Measurements from ENCODE around the gene GNAS-AS1.
"Not testable (repeated sequence)": the region's sequence is repeated elsewhere in the genome, so short reads cannot be mapped to it uniquely, and the experiment has no call there.

The GNAS-AS1 gene

DNA sequence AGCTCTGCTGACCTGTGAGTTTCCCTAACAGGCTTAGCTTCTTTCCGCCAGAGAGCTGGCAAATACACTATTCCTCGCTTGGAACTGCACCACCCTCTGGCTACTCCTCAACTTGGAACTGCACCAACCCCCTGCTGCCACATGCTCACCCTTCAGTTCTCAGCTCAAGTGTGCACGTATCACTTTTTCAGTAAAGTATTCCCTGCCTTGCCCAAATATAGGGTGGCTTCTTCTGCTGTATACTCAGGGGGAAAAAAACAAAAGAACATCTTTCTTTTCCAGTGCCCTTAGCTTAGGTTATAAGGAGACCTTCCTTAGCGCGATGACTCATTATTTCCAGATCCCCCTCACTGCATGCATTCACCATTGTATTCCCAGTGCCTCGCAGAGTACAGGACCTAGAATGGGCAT is 21.2 kb downstream of the GNAS-AS1 start:
- DNase-seq = no peak

DNA sequence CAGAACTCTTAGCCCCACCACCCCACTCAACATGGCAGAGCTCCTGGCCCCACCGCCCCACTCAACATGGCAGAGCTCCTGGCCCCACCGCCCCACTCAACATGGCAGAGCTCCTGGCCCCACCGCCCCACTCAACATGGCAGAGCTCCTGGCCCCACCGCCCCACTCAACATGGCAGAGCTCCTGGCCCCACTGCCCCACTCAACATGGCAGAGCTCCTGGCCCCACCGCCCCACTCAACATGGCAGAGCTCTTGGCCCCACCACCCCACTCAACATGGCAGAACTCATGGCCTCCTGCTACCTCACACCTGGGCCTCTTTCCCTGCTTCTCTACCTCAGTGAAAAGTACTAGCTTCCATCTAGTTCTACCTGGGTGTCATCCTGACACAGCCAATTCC is 21.9 kb downstream of the GNAS-AS1 start:
- DNase-seq = not testable (repeated sequence)

DNA sequence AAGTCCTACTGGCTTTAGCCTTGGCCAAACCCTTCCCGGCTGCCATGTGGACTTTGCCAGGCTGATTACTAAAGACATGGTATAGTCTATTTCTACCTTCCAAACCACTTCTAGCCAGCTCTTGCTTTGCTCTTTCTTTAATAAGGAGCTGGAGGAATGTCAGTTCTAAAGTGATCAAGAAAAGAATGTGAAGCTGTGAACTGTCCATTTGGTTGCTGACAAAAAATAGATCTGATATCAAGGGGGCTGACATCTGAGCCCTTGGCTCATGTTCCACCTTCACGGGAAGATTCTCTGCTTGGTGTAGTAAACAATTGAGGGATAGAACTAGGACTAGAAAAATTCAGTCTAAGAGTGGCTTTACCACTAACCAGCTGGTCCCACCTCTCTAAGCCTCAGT is 22.6 kb downstream of the GNAS-AS1 start:
- no peak for DNase-seq

DNA sequence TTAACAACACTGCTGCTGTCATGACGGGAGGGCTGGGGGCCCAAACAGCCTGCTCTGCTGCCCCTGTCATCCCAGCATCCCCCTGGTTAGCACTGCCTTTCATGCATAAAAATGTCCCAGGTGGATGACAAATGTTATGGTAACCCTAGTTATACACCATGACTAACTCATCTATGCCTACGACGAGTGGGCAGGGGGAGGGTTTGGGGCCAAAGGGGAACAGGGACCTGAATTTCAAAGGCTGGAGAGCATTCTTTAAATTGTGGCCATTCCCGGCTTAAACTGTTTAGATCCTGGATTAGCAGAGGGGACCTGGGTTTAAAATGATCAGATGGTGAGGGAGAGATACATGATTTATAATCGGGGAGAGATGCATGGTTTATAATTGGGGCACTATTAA is 24.4 kb downstream of the GNAS-AS1 start:
- no peak for DNase-seq

DNA sequence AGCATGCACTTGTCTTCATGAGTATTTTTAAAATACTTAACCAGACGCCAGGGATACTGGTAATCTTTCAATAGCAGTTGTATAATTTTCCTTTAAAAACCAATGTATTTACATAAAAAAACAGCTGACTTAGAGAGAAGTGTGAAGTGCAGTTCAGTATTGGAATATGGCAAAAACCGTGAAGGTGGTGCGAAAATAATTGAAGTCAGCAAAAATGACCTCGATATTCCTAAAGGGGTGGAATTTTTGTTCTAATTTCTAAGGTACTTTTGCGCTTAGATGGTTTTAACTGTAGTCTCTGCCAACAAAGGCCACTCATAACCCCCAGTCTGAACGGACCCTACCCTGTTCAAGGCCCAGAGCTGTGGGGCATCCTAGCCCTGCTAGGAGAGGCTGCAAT is 25.3 kb downstream of the GNAS-AS1 start:
- no peak for DNase-seq

DNA sequence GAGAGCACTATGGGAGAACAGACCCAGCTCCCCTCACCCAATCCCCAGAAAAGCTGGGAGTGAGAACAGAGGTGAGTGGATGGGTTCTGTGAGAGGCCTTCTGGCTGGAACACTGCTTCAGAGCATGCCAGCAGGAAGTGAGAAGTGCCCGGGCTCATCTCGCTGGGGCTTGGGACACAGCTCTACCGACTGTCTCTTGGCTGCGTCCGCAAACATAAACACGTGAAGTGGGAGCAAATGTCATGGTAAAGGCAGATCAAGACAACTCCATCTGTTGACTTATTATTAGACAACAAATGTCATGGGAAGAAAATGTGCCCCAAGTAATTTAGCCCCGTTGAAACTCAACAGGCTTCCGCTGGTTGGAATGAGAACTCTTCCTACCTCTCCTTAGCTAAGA is 25.9 kb downstream of the GNAS-AS1 start:
- DNase-seq = no peak

DNA sequence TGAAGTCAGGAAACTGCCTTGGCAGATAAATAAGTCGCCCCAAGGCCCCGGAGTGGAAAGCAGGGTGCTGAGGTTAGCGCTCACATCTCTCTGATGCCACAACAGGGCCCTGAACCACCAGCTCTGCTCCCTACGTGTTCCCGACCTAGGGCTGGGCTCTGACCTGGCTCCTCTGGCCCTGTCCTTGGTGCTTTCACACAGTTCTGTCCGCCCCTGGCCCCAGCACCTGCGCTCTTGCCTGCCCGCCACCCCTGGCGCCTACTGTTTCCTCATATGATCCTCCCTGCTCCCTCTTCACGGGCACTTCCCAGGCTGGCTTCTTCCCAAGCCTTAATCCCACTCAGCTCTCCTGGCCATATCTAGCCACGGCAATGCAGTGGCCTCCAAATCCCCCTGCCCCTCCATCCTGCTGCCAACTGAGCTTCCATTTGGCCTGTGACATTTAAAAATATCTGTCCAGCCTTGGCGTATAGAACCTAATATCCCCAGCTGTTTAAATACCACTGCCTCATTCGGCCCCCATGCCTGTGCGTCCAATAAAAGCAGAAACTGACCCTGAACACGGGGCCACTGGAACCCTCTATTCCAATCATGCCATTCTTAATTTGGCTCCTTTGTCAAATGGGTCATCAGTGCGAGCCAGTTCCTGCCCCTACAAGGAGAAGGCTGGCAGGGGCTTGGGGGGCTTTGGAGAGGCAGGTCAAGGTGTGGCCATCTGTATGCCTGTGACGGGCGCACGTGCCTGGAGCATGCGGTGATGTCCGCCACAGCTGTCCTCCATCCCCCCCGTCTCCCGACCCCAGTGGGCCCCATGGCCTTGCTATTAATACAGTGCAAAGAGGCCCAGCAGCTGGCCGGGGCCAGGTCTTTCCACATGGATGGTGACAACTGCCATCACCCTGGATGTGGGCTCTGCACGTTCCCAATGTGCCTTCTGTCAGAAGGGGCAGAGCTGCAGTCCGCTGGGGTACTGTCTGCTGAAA is 27.7 kb downstream of the GNAS-AS1 start:
- no peak for DNase-seq

DNA sequence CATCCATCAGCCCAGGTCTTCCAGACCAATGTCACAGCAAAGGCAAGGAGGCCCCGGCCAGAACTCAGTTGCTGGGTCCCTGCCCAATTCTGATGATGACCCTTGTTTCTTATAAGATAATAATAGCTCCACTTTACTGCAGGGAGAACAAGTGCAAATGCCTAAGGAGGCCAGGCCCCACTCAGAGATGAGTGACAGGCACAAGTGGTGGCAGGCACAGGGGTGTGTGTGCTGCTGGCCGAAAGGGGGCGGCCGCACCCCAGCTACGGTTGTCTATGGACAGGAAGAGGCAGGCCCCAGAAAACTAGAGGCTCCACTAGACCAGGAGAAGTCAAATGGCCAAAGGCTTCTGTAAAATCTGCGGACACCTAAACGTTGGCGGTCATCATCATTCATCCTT is 28.6 kb downstream of the GNAS-AS1 start:
- DNase-seq = no peak

DNA sequence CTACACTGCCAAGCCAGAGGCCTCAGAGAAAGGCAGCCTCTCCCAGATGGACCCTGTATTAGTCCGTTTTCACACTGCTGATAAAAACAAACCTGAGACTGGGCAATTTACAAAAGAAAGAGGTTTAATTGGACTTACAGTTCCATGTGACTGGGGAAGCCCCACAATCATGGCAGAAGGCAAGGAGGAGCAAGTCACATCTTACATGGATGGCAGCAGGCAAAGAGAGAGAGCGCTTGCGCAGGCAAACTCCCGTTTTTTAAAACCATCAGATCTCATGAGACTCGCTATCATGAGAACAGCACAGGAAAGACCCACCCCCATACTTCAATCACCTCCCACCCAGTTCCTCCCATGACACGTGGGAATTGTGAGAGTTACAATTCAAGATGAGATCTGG is 30.2 kb downstream of the GNAS-AS1 start:
- DNase-seq = not testable (repeated sequence)

DNA sequence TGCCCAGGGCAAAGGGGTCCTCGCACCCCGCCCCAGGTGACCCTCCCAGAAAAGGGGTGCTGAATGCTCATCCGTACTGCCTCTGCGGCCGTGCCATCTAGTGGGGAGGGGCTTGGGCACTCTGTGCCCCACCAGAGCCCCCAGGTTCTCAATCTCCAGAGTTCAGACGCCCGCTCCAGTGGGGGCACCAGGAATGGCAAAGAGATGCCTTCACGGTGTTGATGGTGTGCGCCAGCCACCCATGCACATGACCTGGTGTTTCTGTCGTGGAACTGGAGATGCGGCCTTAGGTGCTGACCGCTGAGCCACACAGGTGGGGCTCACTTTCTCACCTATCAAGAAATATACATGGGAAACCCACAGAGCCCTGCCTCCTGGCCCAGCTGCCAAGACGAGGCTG is 30.8 kb downstream of the GNAS-AS1 start:
- DNase-seq = no peak

DNA sequence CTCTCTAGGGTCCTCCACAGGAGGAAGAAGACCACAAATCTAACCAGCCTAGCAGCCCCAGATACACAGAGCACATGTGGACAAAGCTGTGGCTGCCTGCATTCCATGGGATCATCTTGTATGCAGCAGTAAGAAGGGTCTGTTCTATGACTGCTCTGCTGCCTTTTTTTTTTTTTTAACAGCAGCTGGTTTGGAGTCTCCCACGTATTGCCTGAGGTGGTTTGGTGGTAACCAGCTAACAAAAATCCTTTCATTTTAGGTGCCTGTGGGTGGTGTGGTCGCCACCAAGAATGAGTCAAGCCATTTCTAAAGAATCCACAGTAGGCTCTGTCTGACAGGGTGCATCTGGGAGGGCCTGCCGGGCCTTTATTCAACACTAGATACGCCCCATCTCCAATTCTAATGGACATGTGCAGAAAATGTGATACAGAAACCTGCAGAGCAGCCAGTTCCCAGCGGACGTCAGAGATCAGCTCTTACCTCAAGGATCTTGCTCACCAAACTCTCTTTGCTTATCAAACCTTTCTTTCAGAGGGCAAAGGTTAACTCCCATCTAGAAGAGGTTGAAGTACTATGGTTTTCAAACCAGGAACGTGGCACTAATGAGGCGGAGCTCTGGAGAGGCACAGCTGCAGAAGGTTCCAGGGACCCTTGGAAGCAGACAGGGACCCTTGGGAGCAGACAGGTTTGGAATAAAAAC is 32.0 kb downstream of the GNAS-AS1 start:
- no peak for DNase-seq

DNA sequence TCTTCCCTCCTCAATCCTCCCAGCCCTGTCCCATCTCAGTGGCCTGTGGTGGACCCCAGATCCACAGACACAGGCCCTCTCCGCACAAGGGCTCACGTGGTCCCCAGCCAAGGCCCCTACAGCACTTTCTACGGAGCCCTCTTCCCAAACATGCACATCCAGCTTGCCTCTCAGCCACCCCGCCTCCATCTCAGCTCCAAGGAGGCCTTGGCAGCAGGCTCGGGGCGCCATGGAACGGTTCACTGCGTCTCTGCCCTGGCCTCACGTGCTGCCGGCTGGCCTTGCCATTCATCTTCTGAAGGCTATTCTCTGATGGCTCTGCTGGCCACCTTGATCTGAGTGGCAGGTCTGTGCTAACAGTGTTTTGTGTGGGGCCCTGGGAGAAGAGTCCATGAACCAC is 33.0 kb downstream of the GNAS-AS1 start:
- no peak for DNase-seq

DNA sequence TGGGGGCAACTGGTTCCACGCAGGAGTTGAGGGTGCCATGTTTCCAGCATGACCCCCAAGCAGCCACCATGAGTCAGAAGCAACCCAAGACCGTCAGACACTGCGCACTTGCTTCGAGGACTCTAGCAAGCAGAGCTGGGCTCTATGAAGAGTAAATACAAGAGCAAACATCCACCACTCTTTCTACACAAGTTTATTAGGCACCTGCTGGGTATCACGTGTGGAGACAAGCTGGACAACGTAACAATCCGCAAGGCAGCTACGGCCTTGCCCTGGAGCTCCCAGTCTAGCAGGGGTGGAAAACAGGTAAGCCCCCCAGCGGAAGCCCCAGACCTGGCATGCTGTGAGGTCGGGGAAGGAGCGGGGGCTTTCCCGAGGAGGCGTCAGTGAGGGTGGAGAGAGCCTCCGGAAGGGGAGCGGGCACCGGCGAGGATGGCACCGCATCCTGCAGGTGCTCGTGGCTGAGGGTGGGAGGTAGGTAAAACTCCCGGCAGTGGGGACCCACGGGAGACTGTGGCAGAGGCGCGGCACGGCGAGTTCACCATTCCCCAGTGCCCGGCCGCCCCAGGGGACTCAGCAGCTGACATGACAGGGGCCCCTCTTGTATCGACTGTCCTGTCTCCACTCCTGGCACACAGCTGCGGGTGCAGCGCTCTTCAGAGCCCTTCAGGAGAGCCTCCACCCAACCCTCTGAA is 33.6 kb downstream of the GNAS-AS1 start:
- no peak for DNase-seq

DNA sequence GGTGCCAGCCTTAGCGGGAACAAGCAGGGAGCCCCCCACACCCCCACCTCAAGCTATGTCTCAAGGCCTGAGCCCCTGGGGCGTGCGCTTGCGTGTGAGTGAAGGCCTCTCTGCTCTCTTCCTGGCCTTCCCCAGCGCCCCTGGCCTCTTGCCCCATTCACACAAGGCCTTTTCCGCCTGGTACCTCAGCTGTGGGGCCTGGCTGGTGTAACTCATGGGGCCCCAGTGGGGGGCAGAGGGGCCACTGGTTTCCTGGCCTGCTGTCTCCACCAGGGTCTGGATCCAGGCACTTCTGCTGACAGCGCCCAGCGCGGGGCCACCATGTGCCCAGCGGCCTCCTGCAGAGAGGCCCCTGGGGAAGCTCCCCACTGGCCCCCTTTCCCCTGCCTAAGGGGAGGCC is 34.7 kb downstream of the GNAS-AS1 start:
- no peak for DNase-seq

DNA sequence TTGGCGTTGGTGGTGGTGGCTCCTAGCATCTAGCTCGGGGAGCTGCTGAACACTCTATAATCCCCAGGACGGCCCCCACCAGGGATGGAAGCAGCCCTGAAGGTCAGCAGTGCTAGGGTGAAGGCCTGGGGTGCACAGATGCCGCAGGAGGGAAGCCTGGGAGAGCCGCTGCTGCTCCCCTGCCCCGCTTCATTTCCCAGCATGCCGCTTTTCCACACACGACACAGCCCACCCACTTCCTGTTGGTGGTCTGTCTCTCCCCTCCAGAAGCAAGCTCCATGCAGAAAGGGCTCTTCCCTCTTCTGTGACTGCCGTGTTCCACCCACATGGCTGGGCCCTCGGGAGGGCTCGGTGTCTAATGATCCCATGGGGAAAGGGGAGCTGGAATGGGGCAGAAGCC is 35.3 kb downstream of the GNAS-AS1 start:
- DNase-seq = no peak

DNA sequence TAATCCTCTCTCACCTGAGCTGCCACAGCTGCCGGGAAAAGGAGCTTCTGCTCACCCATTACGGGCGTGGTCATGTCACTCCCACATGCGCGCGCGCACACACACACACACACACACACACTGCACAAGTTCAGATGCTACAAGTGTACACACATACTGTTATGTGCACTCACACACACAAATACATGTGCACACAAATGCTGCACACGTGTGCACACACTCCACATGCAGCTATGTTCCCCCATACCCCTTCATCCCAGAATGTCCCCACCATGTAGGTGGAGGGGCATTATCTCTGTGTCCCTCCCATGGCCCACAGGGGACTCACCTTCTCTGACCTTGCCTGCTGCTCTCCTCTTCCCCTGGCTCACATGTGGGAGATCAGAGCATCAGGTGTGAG is 37.3 kb downstream of the GNAS-AS1 start:
- no peak for DNase-seq

DNA sequence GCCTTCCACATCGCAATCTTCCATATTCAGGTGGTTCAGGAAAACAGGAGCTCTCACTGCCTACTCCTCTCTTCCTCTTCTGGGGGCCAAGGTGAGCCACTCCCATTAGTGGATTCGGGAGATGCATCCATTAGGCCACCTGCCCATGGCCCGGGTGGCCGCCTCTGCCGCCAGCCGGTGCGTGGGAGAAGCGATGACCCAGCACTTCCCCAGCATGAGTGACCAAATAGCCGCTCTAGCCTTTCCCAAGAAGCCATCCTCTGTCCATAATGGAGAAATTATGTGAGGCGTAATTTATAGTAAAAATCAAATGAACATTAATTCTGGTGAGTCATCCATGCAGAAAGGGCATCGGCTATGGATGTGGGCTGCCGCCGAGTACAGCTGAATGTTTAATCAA is 39.4 kb downstream of the GNAS-AS1 start:
- DNase-seq = no peak

DNA sequence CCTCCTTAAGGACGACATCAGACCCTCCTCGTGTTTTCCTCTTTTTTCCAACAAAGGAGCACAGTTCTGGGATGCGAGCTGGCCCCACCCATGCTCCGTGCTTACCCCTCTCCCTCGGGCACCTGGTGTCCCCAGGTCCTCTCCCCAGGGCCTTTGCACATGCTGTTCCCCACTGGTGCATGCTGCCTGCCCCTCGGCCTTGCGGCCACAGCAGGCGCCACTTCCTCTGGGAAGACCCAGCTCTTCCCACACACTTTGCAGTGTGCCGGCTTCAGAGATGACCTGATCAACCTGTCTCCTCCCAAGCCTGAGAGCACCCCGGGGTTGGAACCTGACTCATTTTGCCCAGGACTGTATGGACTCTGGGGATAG is 39.8 kb downstream of the GNAS-AS1 start:
- DNase-seq = no peak

DNA sequence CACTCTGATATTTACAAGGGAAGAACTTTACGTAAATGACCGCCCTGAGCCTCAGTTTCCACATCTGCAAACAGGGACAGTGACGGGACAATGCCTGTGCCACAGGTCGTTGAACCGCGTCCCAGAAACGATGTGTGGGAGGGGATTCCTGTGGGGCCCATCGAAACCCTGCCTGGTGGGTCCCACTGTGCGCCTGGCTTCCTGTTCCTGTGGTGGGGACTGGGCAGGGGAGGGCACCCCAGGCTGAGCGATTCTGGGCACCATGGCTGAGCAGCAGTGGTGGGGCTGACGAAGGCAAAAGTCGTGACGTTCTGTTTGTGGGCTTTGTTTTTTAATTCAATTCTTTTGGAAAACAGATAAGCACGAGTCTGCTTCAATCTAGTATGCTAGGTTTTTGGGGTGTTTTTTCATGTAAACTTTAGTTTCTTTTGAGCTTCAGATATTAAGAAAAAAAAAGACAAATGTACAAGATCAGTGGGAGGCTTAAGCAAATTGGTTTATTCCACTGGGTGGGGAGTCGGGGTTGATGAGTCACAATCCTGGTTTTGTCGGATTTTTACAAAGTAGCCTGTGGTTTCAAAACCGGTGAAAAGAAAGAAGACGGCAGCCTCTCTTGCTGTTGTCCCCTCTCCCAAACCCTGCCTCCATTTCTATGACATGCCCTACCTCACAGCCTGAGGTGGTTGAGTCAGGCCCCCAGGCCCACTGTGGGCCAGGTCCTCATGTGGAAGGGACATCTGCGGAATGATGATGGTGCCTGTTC is 40.4 kb downstream of the GNAS-AS1 start:
- no peak for DNase-seq

DNA sequence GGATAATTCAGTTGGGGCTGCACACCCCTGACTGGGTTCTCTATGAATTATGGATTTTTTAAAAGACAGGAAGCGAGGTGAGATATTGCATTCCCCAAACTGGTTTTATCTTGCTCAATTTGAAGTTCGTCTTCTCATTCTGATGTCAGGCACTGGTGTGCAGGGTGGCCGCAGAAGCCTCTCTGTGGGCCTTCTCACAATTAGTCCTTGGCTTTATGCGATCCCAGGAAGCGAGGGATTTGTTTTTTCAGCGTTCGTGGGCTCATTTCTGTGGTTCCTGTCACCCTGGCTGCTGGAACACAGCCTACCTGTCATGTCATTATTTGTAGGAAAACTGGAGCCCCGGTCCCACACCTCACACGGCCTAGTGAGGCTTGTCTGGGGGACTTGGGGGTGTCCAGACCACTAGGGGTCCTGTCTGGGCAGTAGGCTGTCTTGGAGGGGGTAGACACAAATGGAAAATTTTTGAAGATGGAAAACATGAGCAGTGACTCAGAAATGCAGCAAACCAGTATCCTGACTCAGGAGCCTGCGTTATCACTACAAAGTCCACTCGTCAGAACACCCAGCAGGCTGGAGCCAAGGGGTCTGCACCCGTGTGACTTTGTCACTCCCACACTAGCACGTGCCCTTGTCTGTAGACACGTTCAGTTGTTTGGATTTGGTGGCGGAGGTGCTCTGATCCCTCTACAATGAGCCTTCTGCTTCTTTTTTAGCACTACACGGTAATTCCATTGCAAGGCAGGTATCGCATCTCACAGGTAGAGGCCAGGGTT is 42.2 kb downstream of the GNAS-AS1 start:
- DNase-seq = no peak

DNA sequence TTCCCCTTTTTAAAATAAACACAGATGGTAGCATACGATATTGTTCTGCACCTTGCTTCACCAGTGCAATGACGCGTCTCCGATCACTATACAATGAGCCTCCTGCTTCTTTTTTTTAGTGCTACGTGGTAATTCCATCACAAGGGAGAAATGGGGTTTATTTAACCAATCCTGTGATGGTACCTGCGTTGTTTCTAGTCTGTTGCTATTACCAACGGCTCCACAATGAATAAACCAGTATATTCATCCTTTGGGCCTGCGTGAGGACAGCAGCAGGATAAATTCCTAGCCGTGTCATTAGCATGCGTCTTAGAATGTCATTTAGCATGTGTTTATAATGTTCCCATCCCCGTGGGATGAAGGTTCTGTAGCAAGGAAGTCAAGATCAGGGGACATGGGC is 42.9 kb downstream of the GNAS-AS1 start:
- no peak for DNase-seq

DNA sequence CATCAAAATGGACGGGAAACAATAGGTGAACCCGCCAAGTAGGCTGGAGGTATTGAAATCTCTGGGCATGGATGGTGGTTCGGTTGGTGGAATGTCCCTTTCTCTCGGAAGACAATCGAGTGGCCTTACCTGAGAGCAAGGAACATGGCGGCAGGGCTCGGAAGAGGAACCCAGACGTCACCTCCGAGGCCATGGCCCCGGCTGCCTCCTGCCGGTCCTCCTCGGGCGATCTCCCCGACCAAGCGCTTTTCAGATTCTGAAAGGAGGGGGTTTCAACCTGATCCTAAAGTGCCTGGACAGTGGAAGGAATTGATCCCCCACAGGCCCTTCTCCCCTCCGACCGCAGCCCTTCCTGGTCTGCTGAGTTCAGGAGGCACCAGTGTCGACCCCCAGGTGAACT is 47.2 kb downstream of the GNAS-AS1 start:
- no peak for DNase-seq

Measured in CD4-positive, alpha-beta T cell treated with Interferon gamma for 1 hour (primary cell).